ENCODE data around the gene RPL19.
"Not testable (repeated sequence)": the region's sequence is repeated elsewhere in the genome, so short reads cannot be mapped to it uniquely, and the experiment has no call there.

The RPL19 gene

DNA sequence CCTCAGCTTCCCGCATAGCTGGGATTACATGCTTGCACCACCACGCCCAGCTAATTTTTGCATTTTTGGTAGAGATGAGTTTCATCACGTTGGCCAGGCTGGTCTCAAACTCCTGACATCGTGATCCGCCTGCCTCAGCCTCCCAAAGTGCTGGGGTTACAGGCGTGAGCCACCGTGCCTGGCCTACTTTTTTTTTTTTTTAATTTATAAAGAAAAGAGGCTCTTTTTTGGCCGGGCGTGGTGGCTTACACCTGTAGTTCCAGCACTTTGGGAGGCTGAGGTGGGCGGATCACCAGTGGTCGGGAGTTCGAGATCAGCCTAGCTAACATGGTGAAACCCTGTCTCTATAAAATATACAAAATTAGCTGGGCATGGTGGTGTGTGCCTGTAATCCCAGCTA lies 50.0 kb downstream of the RPL19 start:
- DNase-seq = not testable (repeated sequence)

DNA sequence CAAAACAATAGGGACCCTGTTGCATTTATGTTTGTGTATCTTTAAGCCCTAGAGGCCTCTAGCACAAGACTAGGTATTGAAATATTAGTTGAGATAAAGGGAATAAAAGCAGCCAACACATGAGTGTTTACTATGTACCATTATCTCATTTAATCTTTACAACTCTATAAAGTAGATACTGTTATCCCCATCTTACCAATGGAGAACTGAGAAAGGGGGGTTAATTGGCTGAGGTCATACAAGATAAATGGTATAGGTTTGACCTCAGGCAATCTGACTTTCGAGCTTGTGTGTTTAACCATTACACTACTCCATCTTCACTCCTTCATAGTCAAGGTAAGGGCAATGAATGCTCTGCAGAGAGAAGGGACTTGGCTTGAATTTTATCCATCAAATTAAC lies 51.9 kb downstream of the RPL19 start:
- no peak for DNase-seq

DNA sequence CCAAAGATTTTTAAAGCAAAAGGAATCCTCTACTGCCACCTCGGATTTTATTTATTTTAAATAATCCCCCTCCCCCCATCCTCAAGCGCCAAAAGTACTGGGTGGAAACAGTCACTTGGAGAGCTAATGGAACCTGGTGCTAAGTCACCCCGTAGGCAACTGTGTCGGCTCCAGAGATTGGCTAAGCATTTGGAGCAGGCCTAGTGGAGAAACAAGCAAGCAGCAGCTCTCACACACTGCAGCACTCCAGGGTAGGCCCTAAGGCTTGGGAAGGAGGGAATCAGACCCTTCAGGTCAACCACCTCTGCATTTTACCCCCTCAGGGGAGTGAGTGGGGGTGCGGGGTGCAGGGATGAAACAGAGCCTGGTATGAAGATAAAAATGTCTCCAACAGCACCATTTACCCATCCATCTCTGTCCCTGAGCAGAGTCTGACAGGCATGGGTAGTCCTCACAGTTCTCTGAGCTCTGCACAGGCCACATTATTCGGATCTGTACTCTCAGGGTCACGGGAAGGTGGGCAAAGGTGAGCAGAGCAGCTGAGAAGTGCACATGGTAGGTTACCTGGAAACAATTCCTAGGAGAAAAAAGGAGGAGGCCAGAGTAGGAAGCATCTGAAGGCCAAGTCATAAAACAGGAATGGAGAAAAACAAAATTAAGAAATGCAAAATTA lies 52.8 kb downstream of the RPL19 start:
- no peak for DNase-seq

Data from inflammatory macrophage (primary cell).